Endothelial cell of umbilical vein (primary cell): ENCODE results near the gene ELMO1. TPM values are rescaled to one million over a fixed set of nuclear protein-coding genes. Genes with fewer than 3 reads are reported as not detected.

ENCODE experiments used
- BruUV-seq: library from RNA; stranded (reverse); fragments of 400-500 nt; replicated peaks from 2 replicates; lab custom pipeline; 2021; lab: Mats Ljungman, UMichigan
- CTCF ChIA-PET: fragments of 300-600, 350-600 bp; sonication (Branson Sonifier 250); formaldehyde crosslinking; loops from one replicate; lab custom pipeline; 2021; ENCODE audit warnings: antibody characterized with exemption, inconsistent platforms; lab: Charles Lee
- POLR2A ChIA-PET: fragments of 300-600, 350-600 bp; sonication (Branson Sonifier 250); formaldehyde crosslinking; loops from one replicate; lab custom pipeline; 2021; ENCODE audit warnings: antibody characterized with exemption, inconsistent platforms; lab: Charles Lee
- DNase-seq: peaks from one replicate; pipeline ENCODE4 v3.0.0-alpha.2; 2011; ENCODE audit warnings: low read depth, low spot score
- FAIRE-seq: peaks from 2 replicates; lab custom pipeline; 2011; peaks lifted over from hg19 to GRCh38; lab: Jason Lieb, UNC
- H2AFZ ChIP-seq: 2 replicates; pipeline ENCODE4 v1.6.0; 2012; ENCODE audit warnings: low read depth, low read length, control low read depth, inconsistent platforms
- H3K27ac ChIP-seq: 2 replicates; pipeline ENCODE4 v1.5.1; 2011; ENCODE audit warnings: low read depth, mild to moderate bottlenecking, control low read depth, low read length, moderate library complexity; ENCODE audit not compliant: insufficient read depth
- H3K27me3 ChIP-seq, 2 experiments: 2 replicates each; pipeline versions ENCODE4 v1.6.0 to v1.6.1; 2011; ENCODE audit warnings: low read length in 2 of 2, mixed read lengths in 1 of 2; ENCODE audit not compliant: control insufficient read depth in 2 of 2, insufficient read depth in 2 of 2
- H3K36me3 ChIP-seq, 2 experiments: 2 replicates in 1 of 2; 3 replicates in 1 of 2; pipeline ENCODE4 v1.5.1; 2011; ENCODE audit warnings: low read length in 2 of 2, mild to moderate bottlenecking in 1 of 2, moderate library complexity in 1 of 2; ENCODE audit not compliant: control insufficient read depth in 2 of 2, insufficient read depth in 2 of 2; ENCODE audit errors: extremely low read depth in 1 of 2
- H3K4me1 ChIP-seq: 3 replicates; pipeline ENCODE4 v1.5.1; 2011; ENCODE audit warnings: mild to moderate bottlenecking, low read length; ENCODE audit not compliant: control insufficient read depth, insufficient read depth; ENCODE audit errors: extremely low read depth
- H3K4me2 ChIP-seq: 2 replicates; pipeline ENCODE4 v1.6.1; 2011; ENCODE audit warnings: low read length, control low read depth, mixed read lengths; ENCODE audit not compliant: insufficient read depth
- H3K4me3 ChIP-seq, 3 experiments: fragments of 200-600 bp in 1 of 3; sonication (generic), shearing (Covaris generic) in 1 of 3; replicated peaks in 1 of 3; 2 replicates each; pipeline ENCODE4 v1.5.1; 2011 to 2016; ENCODE audit warnings: control low read depth in 3 of 3, low read length in 3 of 3, mild to moderate bottlenecking in 2 of 3, inconsistent platforms in 1 of 3, low read depth in 1 of 3, moderate library complexity in 1 of 3; ENCODE audit not compliant: insufficient read depth in 1 of 3
- H3K79me2 ChIP-seq: 2 replicates; pipeline ENCODE4 v1.6.0; 2012; ENCODE audit warnings: low read length, inconsistent platforms; ENCODE audit not compliant: control insufficient read depth, insufficient read depth
- H3K9ac ChIP-seq: replicated peaks from 2 replicates; pipeline ENCODE3; 2011; ENCODE audit warnings: low read length, control low read depth; ENCODE audit not compliant: insufficient read depth; ENCODE audit errors: extremely low read depth
- H3K9me1 ChIP-seq: replicated peaks from 3 replicates; pipeline ENCODE4 v1.6.0; 2011; ENCODE audit warnings: mild to moderate bottlenecking, low read length; ENCODE audit not compliant: control insufficient read depth, insufficient read depth; ENCODE audit errors: extremely low read depth
- H3K9me3 ChIP-seq: replicated peaks from 2 replicates; pipeline ENCODE4 v1.5.1; 2012; ENCODE audit warnings: low read length, inconsistent platforms; ENCODE audit not compliant: control insufficient read depth, insufficient read depth
- H4K20me1 ChIP-seq: replicated peaks from 2 replicates; pipeline ENCODE3; 2011; ENCODE audit warnings: mild to moderate bottlenecking, low read length; ENCODE audit not compliant: control insufficient read depth, insufficient read depth; ENCODE audit errors: extremely low read depth
- EZH2 ChIP-seq: IDR thresholded peaks from 2 replicates; pipeline ENCODE4 v1.6.1; 2012; ENCODE audit warnings: borderline replicate concordance, low read depth, mild to moderate bottlenecking, moderate library complexity, low read length, inconsistent platforms; ENCODE audit not compliant: severe bottlenecking
- FOS ChIP-seq: IDR thresholded peaks from 2 replicates; pipeline ENCODE4 v1.6.1; 2011; ENCODE audit warnings: mild to moderate bottlenecking, low read length, moderate library complexity, borderline replicate concordance; ENCODE audit not compliant: insufficient read depth
- GATA2 ChIP-seq: IDR thresholded peaks from 2 replicates; pipeline ENCODE4 v1.7.0; 2011; ENCODE audit warnings: low read depth, mild to moderate bottlenecking, moderate library complexity, mixed read lengths, low read length; ENCODE audit not compliant: insufficient read length, insufficient read depth
- JUN ChIP-seq: IDR thresholded peaks from 2 replicates; pipeline ENCODE4 v1.6.1; 2011; ENCODE audit warnings: borderline replicate concordance, low read depth; ENCODE audit not compliant: insufficient read length, insufficient read depth
- MAX ChIP-seq: IDR thresholded peaks from 2 replicates; pipeline ENCODE4 v1.6.1; 2011; ENCODE audit not compliant: insufficient read depth, insufficient read length
- MYC ChIP-seq: IDR thresholded peaks from one replicate; pipeline ENCODE4 v1.6.1; 2011; ENCODE audit warnings: mild to moderate bottlenecking, low read depth, low read length
- POLR2A ChIP-seq: IDR thresholded peaks from 2 replicates; pipeline ENCODE4 v1.6.1; 2012; ENCODE audit warnings: low read depth, mild to moderate bottlenecking, control low read depth, low read length
- POLR2AphosphoS5 ChIP-seq: IDR thresholded peaks from 2 replicates; pipeline ENCODE4 v1.6.1; 2012; ENCODE audit warnings: low read depth, mild to moderate bottlenecking, control low read depth, low read length, moderate library complexity; ENCODE audit not compliant: insufficient read depth
- dilution Hi-C: fragments of 300-500 bp; cut with MboI; formaldehyde crosslinking; loops from one replicate; pipeline ENCODE4 v1.15.0; 2019; ENCODE audit warnings: low sequenced_read_pairs; ENCODE audit not compliant: extremely low pct_ligation_motif_present
- intact Hi-C: fragments of 100-400 bp; cut with micrococcal nuclease; formaldehyde crosslinking; loops from one replicate; pipeline ENCODE4 v1.10.0; 2022
- polyA plus RNA-seq, 4 experiments: library from polyadenylated mRNA; depleted of rRNA in 3 of 4; stranded (reverse) in 3 of 4; unstranded in 1 of 4; fragments of >200 nt; gene quantifications; 2 replicates each; pipeline versions ENCODE4 v1.2.1 to v1.2.3, GENCODE V29; 2011 to 2012; ENCODE audit warnings: missing spikeins in 1 of 4
- total RNA-seq: library from RNA; stranded (reverse); gene quantifications from 2 replicates; pipeline ENCODE4 v1.2.3, GENCODE V29; 2021
- TF ChIP-seq, protein P1 (sequence below), 2 donors: IDR thresholded peaks; 1 replicate in 1 of 2; 2 replicates in 1 of 2; pipeline ENCODE4 v1.5.1; 2011; ENCODE audit warnings: low read length in 2 of 2, mild to moderate bottlenecking in 2 of 2, moderate library complexity in 2 of 2, control low read depth in 1 of 2, inconsistent platforms in 1 of 2, low read depth in 1 of 2; ENCODE audit not compliant: insufficient read depth in 1 of 2; ENCODE audit errors: extremely low read depth in 1 of 2

ELMO1 gene
- total and polyA plus RNA-seq, 2 donors (not counting 3 experiments of a cell fraction or from before 2014, with no cell fraction given) = 17.0 to 30.6 TPM

DNA sequence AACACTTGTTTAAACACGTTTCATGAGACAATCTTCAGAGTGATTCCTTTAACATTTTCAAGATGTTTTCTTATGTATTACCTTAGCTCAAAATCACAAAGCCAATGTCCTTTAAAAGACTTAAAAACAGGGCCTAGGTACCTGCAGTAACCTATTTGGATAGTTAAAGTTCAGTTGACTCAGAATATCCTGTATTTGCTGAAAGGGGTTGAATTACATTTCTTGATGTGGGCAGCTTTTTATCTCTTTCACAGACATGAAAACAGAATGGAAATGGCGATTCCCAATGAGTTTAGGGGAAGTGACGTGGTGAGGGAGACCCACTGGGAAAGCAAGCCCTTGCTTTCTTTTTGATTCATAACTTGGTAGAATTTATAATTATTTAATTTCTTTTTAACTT, 400.0 kb downstream of the ELMO1 start:
- peaks cover 11% of the 10 kb centered on the region for H3K4me1 ChIP-seq
- H3K9ac ChIP-seq = no peak overlapping the region
- H3K4me3 ChIP-seq = no peak overlapping the region
- H4K20me1 ChIP-seq = no peaks in the 10 kb centered on the region
- intact Hi-C loops = no loop called here
- H3K27me3 ChIP-seq = no peaks in the 10 kb centered on the region
- BruUV-seq = no TSS peak
- TF ChIP-seq FOS (no peak), EZH2 (no peak), POLR2A (no peak), MAX (no peak), GATA2 (no peak), JUN (no peak), MYC (no peak), POLR2AphosphoS5 (no peak)
- TF ChIP-seq, protein P1, sequence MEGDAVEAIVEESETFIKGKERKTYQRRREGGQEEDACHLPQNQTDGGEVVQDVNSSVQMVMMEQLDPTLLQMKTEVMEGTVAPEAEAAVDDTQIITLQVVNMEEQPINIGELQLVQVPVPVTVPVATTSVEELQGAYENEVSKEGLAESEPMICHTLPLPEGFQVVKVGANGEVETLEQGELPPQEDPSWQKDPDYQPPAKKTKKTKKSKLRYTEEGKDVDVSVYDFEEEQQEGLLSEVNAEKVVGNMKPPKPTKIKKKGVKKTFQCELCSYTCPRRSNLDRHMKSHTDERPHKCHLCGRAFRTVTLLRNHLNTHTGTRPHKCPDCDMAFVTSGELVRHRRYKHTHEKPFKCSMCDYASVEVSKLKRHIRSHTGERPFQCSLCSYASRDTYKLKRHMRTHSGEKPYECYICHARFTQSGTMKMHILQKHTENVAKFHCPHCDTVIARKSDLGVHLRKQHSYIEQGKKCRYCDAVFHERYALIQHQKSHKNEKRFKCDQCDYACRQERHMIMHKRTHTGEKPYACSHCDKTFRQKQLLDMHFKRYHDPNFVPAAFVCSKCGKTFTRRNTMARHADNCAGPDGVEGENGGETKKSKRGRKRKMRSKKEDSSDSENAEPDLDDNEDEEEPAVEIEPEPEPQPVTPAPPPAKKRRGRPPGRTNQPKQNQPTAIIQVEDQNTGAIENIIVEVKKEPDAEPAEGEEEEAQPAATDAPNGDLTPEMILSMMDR (IDR thresholded peaks at IDR 0.05; ENCODE audit: extremely low read depth in 1 of 2, insufficient read depth in 1 of 2, low read depth in 1 of 2, low read length in 2 of 2) = no peak
- H3K9me1 ChIP-seq = no peaks in the 10 kb centered on the region
- dilution Hi-C loops = no loop called here
- FAIRE-seq = no peak
- no peaks in the 10 kb centered on the region for H3K36me3 ChIP-seq
- H3K79me2 ChIP-seq = no peaks in the 10 kb centered on the region
- ChIA-PET POLR2A (no interaction called here), CTCF (no interaction called here)
- H3K4me2 ChIP-seq = no peak overlapping the region
- H3K9me3 ChIP-seq = no peaks in the 10 kb centered on the region
- no peak overlapping the region for H3K27ac ChIP-seq
- DNase-seq = no peak
- no peak overlapping the region for H2AFZ ChIP-seq
